IPS-15b (cell line): ENCODE data around the gene TBCD.
"Not testable (repeated sequence)": the region's sequence is repeated elsewhere in the genome, so short reads cannot be mapped to it uniquely, and the experiment has no call there.

ENCODE experiments used
- H3K27me3 ChIP-seq: one replicate; pipeline ENCODE4 v1.6.1; 2013; ENCODE audit warnings: low read length; ENCODE audit not compliant: control insufficient read depth, insufficient read depth
- H3K36me3 ChIP-seq: one replicate; pipeline ENCODE4 v1.6.1; 2013; ENCODE audit warnings: low read length; ENCODE audit not compliant: control insufficient read depth, insufficient read depth
- H3K4me1 ChIP-seq: one replicate; pipeline ENCODE4 v1.6.1; 2013; ENCODE audit warnings: mild to moderate bottlenecking, low read length; ENCODE audit not compliant: control insufficient read depth, insufficient read depth
- H3K4me3 ChIP-seq: one replicate; pipeline ENCODE4 v1.5.1; 2013; ENCODE audit warnings: low read depth, low read length
- H3K9ac ChIP-seq: one replicate; pipeline ENCODE4 v1.6.1; 2013; ENCODE audit warnings: low read depth, mild to moderate bottlenecking, low read length
- H3K9me3 ChIP-seq: one replicate; pipeline ENCODE4 v1.6.1; 2013; ENCODE audit warnings: mild to moderate bottlenecking, low read length; ENCODE audit not compliant: control insufficient read depth, insufficient read depth

Gene TBCD

DNA sequence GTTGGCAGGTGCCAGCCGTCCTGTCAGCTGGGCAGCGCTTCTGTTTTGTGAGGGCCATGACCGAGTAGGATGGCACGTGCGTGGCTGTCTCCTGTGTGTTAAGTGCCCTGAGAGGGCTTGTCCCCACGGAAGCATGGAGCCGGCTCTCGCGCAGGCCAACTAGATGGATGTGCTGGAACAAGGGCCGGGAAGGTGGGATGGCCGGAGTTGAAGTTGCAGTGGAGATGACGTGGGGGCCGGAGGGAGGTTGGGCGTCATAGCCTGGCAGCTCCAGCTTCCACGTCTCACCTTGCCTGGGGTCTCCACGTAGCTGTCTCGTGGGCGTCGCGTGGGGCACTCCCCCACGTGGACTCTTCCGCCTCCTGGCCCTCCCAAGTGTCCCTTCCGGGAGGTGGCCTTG, 27.7 kb downstream of the TBCD start:
- Histone ChIP-seq H3K36me3 (peaks cover 37% of the 10 kb centered on the region), H3K4me1 (peaks cover 5% of the 10 kb centered on the region), H3K9ac (no peak overlapping the region), H3K27me3 (no peaks in the 10 kb centered on the region), H3K4me3 (no peak overlapping the region), H3K9me3 (no peaks in the 10 kb centered on the region)

DNA sequence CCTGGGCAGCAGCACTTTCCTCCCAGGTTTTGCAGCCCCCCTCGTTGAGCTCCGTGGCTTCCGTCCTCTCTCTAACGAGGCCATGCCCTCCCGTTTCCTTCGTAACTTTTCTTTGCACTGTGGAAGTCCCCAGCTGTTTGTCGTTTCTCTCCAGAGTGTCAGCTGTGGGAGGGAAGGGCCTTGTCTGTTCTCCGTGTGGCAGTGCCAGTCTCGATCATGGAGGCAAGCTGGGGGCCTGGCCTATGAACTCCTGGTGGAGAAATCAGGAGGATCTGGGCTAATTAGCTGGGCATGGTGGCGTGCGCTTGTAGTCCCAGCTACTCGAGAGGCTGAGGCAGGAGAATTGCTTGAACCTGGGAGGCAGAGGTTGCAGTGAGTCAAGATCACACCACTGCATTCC, 28.3 kb downstream of the TBCD start:
- peaks cover 4% of the 10 kb centered on the region for H3K4me1 ChIP-seq

DNA sequence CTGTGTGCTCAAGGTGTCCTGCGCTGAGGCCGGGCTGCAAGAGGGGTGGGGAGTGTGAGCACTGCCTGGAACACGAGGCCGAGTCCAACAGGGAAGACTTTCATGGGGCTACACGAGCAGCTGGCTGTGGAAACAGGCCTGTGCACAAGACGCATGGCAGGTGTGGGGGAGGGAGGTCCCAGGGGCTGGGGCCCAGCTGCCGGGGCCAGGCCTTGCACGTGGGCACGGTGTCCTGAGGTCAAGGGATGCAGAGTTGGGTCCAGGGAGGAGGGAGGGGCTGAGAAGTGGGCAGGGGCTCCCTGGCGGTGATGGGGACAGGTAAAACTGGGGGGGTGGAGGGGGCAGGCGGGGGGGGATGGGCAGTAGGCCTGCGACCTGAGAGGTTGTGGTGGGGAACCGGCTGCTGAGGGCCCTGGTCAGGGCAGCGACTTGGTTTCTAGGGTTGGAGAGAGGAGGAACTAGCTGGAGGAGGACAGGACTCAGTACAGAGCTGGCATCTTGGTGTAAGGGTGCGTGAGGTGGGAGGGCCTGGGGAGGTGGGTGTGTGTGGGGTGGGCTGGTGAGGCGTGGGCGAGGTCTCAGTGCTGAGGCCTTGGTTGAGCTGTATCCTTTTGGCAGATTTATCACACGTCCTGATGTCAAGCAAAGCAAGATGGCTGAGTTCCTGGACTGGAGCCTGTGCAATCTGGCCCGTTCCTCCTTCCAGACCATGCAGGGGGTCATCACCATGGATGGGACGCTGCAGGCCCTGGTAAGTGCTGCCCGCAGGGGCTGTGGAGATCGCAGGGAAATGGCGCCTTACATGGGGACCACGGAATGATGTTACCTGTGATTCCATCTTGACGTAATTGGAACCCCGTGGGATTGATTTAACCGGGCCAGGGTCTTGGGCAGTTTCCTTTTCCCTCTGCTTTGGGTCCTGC, 29.4 kb downstream of the TBCD start:
- Histone ChIP-seq H3K36me3 (peaks cover 39% of the 10 kb centered on the region), H3K4me3 (no peak overlapping the region), H3K4me1 (peaks cover 3% of the 10 kb centered on the region), H3K27me3 (no peaks in the 10 kb centered on the region), H3K9ac (no peak overlapping the region), H3K9me3 (no peaks in the 10 kb centered on the region)

More for the DNA sequence above, 28.3 kb downstream of the TBCD start:
- Histone ChIP-seq H3K36me3 (peaks cover 35% of the 10 kb centered on the region), H3K4me3 (no peak overlapping the region), H3K9me3 (no peaks in the 10 kb centered on the region), H3K27me3 (no peaks in the 10 kb centered on the region), H3K9ac (no peak overlapping the region)

DNA sequence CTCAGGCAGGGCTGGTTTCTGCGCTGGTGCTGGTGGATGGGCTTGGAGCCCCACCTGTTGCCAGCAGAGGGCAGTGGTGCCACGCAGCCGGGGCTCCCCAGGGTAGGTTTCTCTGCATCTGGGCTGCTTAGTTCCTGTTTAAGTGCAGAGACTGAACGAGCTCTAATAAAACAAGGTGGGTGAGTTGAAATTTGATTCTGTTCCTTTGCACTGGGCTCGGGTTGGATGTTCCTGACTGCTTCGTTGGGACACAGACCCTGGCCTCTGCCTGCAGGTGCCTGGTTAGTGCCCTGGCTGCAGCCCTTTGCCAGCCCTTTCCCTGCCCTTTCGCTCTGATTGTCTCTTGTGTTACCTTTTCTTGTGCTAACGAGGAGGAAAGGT, 30.0 kb downstream of the TBCD start:
- Histone ChIP-seq H3K36me3 (peaks cover 39% of the 10 kb centered on the region), H3K9me3 (no peaks in the 10 kb centered on the region), H3K9ac (no peak overlapping the region), H3K4me3 (no peak overlapping the region), H3K27me3 (no peaks in the 10 kb centered on the region), H3K4me1 (peaks cover 3% of the 10 kb centered on the region)

DNA sequence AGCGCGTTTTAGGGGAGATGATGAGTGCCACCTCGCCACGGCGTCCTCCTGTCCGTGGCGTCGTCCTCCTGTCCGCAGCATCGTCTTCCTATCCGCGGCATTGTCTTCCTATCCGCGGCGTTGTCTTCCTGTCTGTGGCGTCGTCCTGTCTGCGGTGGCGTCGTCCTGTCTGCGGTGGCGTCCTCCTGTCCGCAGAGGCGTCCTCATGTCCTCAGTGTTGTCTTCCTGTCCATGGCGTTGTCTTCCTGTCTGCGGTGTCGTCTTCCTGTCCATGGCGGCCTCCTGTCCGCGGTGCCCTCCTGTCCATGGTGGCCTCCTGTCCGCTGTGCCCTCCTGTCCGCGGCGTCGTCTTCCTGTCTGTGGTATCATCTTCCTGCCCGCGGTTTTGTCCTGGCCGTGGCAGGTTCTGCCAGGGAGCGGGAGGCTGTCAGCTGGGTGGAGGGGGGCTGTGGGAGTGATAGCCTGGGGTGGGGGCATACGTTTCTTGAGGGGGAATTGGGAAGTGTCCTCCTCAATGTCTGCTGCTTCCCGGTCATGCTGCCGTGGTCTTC, 30.9 kb downstream of the TBCD start:
- Histone ChIP-seq H3K4me1 (peaks cover 3% of the 10 kb centered on the region), H3K9ac (no peak overlapping the region), H3K4me3 (no peak overlapping the region), H3K27me3 (no peaks in the 10 kb centered on the region), H3K36me3 (peaks cover 41% of the 10 kb centered on the region), H3K9me3 (no peaks in the 10 kb centered on the region)

DNA sequence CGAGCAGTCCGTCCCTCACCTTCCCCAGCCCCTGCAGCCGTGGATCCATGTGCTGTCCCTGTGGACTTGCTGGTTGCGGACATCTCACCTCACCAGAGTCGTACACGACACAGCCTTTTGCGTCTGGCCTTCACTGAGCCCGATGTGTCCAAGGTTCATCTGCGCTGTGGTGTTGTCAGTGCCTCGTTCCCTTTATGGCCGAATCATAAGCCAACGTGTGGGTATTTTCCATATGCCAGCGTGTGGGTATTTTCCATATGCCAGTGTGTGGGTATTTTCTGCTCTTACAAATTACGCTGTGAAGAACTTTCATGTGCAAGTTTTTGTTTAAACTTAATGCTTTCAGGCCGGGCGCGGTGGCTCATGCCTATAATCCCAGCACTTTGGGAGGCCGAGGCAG, 31.6 kb downstream of the TBCD start:
- no peaks in the 10 kb centered on the region for H3K9me3 ChIP-seq
- peaks cover 41% of the 10 kb centered on the region for H3K36me3 ChIP-seq
- peaks cover 3% of the 10 kb centered on the region for H3K4me1 ChIP-seq
- H3K27me3 ChIP-seq, result no peaks in the 10 kb centered on the region
- no peak overlapping the region for H3K9ac ChIP-seq
- no peak overlapping the region for H3K4me3 ChIP-seq

- H3K27me3 ChIP-seq, H3K4me1 ChIP-seq, H3K9me3 ChIP-seq, H3K9ac ChIP-seq, H3K4me3 ChIP-seq: not testable (repeated sequence)
- H3K36me3 ChIP-seq, result peaks cover 46% of the 10 kb centered on the region
Observed at GRCh38 chr17:82785581-82785980, 33.7 kb downstream of the TBCD start.

DNA sequence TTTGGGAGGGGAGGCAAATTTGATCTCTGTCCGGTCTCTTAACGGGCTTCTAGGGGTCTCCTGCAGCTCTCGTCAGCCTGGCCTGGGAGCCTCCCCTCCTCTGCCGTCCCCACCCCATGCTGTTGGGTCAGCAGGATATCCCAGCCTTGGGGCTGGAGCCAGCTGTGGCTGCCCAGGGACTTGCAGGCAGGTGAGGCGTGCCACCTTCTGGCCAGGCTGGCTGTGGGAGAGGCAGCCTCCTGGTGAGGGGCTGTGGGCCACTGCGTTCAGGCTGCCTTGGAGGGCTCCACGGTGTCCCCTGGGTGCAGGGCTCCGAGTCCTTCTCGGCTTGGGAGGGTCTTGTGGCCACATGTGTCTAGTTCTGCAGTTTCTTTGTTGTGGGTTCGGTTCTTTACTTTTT, 34.6 kb downstream of the TBCD start:
- Histone ChIP-seq H3K36me3 (peaks cover 48% of the 10 kb centered on the region), H3K27me3 (no peaks in the 10 kb centered on the region), H3K4me3 (no peak overlapping the region), H3K4me1 (peaks cover 3% of the 10 kb centered on the region), H3K9ac (no peak overlapping the region), H3K9me3 (no peaks in the 10 kb centered on the region)

- Histone ChIP-seq H3K4me1 (no peaks in the 10 kb centered on the region), H3K27me3 (no peaks in the 10 kb centered on the region), H3K9me3 (no peaks in the 10 kb centered on the region), H3K4me3 (no peak overlapping the region), H3K36me3 (peaks cover 44% of the 10 kb centered on the region), H3K9ac (no peak overlapping the region)
Observed at GRCh38 chr17:82787081-82787848, 35.4 kb downstream of the TBCD start.

DNA sequence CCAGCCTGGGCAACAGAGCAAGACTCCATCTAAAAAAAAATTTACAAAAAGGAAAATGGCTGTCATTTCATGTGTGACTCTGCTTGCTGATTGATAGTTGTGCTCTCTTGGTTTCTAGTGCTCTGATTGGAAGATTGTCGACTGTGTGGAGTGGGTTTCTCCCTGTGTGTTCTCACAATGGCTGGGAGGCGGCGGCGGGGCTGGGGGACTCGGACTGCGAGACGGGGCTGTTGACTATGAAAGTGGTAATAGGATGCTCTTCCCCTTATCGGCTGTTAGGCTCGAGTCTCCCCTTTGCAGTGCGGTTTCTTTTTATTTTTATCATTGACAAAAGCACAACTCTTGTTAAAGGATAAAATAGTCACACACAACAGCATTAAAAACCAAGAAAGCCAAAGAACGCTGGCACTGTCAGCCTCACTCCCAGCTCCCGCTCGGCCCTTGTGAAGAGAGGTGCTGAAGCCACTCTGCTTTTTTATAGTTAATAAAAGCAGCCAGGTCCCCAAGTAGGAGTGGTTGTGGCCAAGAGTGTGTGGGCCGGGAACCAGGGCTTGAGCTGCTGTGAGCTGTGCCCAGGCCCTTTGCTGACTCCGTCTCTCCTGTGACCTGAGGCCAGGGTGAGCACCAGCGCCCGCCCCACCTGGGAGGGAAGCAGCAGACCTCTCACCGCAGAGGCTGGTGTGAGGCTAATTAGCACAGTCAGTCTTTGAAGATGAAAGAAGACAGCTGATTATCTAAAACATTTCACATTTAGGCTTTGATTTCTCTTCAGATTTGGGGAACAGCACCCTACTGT, 36.5 kb downstream of the TBCD start:
- no peaks in the 10 kb centered on the region for H3K4me1 ChIP-seq
- H3K9me3 ChIP-seq, result no peaks in the 10 kb centered on the region
- no peak overlapping the region for H3K9ac ChIP-seq
- H3K36me3 ChIP-seq, result peaks cover 37% of the 10 kb centered on the region
- no peaks in the 10 kb centered on the region for H3K27me3 ChIP-seq
- no peak overlapping the region for H3K4me3 ChIP-seq

GRCh38 chr17:82789051-82789592, 37.3 kb downstream of the TBCD start:
- Histone ChIP-seq H3K27me3 (no peaks in the 10 kb centered on the region), H3K36me3 (peaks cover 39% of the 10 kb centered on the region), H3K9ac (no peak overlapping the region), H3K4me1 (no peaks in the 10 kb centered on the region), H3K9me3 (no peaks in the 10 kb centered on the region), H3K4me3 (no peak overlapping the region)
